ENCODE measurements around the gene TAF6.

Gene TAF6

DNA sequence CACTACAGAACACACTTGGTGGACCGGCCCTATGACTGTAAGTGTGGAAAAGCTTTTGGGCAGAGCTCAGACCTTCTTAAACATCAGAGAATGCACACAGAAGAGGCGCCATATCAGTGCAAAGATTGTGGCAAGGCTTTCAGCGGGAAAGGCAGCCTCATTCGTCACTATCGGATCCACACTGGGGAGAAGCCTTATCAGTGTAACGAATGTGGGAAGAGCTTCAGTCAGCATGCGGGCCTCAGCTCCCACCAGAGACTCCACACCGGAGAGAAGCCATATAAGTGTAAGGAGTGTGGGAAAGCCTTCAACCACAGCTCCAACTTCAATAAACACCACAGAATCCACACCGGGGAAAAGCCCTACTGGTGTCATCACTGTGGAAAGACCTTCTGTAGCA lies 55.0 kb downstream of the TAF6 start:
- DNase-seq: no peak

DNA sequence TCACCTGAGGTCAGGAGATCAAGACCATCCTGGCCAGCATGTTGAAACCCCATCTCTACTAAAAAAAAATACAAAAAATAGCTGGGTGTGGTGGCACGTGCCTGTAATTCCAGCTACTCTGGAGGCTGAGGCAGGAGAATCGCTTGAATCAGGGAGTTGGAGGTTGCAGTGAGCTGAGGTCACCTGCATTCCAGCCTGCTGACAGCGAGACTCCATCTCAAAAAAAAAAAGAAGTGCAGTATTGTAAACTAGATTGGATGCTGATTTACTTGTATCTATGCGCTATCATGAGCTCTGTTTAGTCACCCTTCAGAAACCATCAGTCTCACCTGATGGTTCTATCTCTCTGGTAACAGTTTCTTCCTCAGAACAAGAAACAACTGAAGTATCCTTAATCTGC lies 55.8 kb downstream of the TAF6 start:
- no peak for DNase-seq

DNA sequence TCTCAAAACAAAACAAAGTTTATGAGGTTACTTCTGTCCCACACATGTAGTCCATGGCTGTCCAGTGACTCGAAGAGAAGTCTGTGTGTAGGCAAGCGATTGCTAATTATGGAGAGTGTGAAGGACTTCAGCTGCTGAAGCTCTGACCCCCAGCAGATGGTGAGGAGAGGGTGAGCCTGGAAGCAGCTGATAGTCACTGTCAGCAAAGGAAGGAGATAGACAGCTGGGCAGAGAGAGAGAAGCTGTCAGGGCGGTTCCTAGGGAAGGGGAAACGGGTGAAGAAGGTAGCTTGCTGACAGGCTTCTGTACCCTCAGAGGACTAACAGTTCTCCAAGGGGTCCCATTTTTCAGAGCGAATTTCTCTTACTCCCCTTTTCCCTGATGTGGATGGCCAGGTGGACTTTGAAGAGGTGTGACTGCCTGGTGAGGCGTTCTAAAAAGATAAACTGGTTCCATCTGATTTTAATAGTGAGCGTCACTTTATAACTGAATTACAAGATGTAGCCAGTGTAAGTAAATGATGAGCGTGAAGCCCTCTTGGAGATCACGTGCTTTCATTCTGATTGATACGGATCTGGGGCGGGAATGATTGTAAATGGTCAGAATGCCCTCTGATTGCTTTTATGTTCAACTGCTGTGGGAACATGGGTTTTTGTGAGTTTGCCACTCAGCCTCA lies 57.5 kb downstream of the TAF6 start:
- no peak for DNase-seq

DNA sequence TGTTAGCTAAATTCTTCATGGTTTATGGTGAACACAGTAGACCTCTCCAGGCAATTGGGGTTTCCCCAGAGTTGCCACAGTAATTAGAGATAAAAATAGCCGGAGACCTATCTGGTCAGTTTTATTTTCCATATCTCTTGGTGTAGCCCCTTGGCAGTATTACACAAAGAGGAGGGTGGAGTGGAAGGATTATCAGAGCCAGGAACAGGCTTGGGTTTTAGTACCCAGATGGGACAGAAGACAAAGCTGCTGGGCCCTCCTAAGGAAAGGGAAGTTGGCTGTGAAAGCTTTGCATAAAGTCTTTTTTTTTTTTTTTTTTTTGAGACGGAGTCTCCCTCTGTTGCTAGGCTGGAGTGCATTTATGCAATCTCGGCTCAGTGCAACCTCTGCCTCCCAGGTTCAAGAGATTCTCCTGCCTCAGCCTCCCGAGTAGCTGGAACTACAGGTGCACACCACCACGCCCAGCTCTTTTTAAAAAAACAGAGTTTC lies 59.9 kb downstream of the TAF6 start:
- no peak for DNase-seq
